VCaP (cell line): ENCODE results near the gene JRKL.

Source experiments
- H3K27ac ChIP-seq: fragments of 450-650 bp; 2 replicates; pipeline ENCODE4 v1.5.1; 2017
- CTCF ChIP-seq: fragments of 450-650 bp; conservative IDR thresholded peaks from 2 replicates; pipeline ENCODE4 v1.5.1; 2017; ENCODE audit warnings: mild to moderate bottlenecking, moderate library complexity

JRKL gene

GRCh38 chr11:96384156-96384555 lies 5.7 kb upstream of the JRKL start:
- H3K27ac ChIP-seq = no peak overlapping the region
- no peak for TF ChIP-seq CTCF

GRCh38 chr11:96385187-96385586 lies 4.6 kb upstream of the JRKL start:
- TF ChIP-seq CTCF = no peak
- H3K27ac ChIP-seq = no peak overlapping the region

GRCh38 chr11:96388891-96389719 lies 708 bp upstream of the JRKL start:
- TF ChIP-seq CTCF = no peak
- H3K27ac ChIP-seq = peak overlapping the region; percentile 70

GRCh38 chr11:96390488-96390792 lies 627 bp downstream of the JRKL start:
- no peak for TF ChIP-seq CTCF
- H3K27ac ChIP-seq = peak overlapping the region; percentile 70

GRCh38 chr11:96391698-96392307 lies 2.0 kb downstream of the JRKL start:
- no peak overlapping the region for H3K27ac ChIP-seq
- peak; percentile 54 for TF ChIP-seq CTCF

- H3K27ac ChIP-seq = no peak overlapping the region
- peak; percentile 93 for TF ChIP-seq CTCF
These were observed 4.0 kb downstream of the JRKL start for GRCh38 chr11:96393753-96394348.

- H3K27ac ChIP-seq = no peak overlapping the region
- TF ChIP-seq CTCF = no peak
These were observed 5.0 kb downstream of the JRKL start for GRCh38 chr11:96394773-96395172.
